A549 (cell line): ENCODE measurements around the gene ETV3. TPM values are rescaled to one million over a fixed set of nuclear protein-coding genes. Genes with fewer than 3 reads are reported as not detected.

ENCODE experiments used
- ATAC-seq, 2 experiments: fragments of 200-7000 bp in 1 of 2; fragments of >200 bp in 1 of 2; cut with Nextera tagmentation in 1 of 2; cut with Tn5 transposase in 1 of 2; 3 replicates each; pipeline versions ENCODE4 v1.8.0 to v1.9.1; 2018 to 2020; ENCODE audit warnings: mild to moderate bottlenecking in 1 of 2, moderate library complexity in 1 of 2
- CTCF ChIA-PET: fragments of 300-600 bp; sonication (Branson Sonifier 250); formaldehyde crosslinking; extraction: SDS; loops from one replicate; lab custom pipeline; 2021; ENCODE audit warnings: antibody characterized with exemption, inconsistent platforms; lab: Yijun Ruan, JAX
- POLR2A ChIA-PET: fragments of 350-600 bp; formaldehyde crosslinking; extraction: SDS; loops from one replicate; lab custom pipeline; 2021; ENCODE audit warnings: antibody characterized with exemption, inconsistent platforms; lab: Yijun Ruan, JAX
- DNase-seq, 2 experiments: peaks; one replicate each; pipeline versions ENCODE4 v3.0.0 to v3.0.0-alpha.2; 2011 to 2016; ENCODE audit warnings: low read depth in 1 of 2, low spot score in 1 of 2
- FAIRE-seq: peaks from 2 replicates; lab custom pipeline; 2011; peaks lifted over from hg19 to GRCh38; lab: Jason Lieb, UNC
- H3K27ac ChIP-seq, 2 experiments: fragments of >200 bp; sonication (Bioruptor Twin); formaldehyde crosslinking; 3 replicates each; pipeline ENCODE4 v1.5.1; 2016 to 2017
- H3K4me1 ChIP-seq: fragments of >200 bp; sonication (Bioruptor Twin); formaldehyde crosslinking; 3 replicates; pipeline ENCODE4 v1.6.1; 2016
- H3K4me2 ChIP-seq: fragments of >200 bp; sonication (Bioruptor Twin); formaldehyde crosslinking; 3 replicates; pipeline ENCODE4 v1.6.1; 2016
- H3K4me3 ChIP-seq: fragments of >200 bp; sonication (Bioruptor Twin); formaldehyde crosslinking; 3 replicates; pipeline ENCODE4 v1.5.1; 2016
- H3K9me3 ChIP-seq: fragments of >200 bp; sonication (Bioruptor Twin); formaldehyde crosslinking; 3 replicates; pipeline ENCODE4 v1.6.1; 2016
- BHLHE40 ChIP-seq: IDR thresholded peaks from 2 replicates; pipeline ENCODE4 v1.6.1; 2012; ENCODE audit warnings: low read depth, low read length, inconsistent platforms
- CBX2 ChIP-seq: fragments of 200-600 bp; sonication (generic); IDR thresholded peaks from 2 replicates; pipeline ENCODE4 v1.6.1; 2016; ENCODE audit warnings: low read depth, mild to moderate bottlenecking, borderline replicate concordance
- CBX8 ChIP-seq: fragments of 200-600 bp; sonication (generic); IDR thresholded peaks from 2 replicates; pipeline ENCODE4 v1.6.1; 2016
- CHD4 ChIP-seq: fragments of 200-600 bp; sonication (generic); IDR thresholded peaks from 2 replicates; pipeline ENCODE4 v1.6.1; 2016; ENCODE audit warnings: antibody characterized with exemption, mild to moderate bottlenecking, borderline replicate concordance
- EHF ChIP-seq: fragments of 250-450 bp; sonication (Bioruptor Pico); IDR thresholded peaks from 2 replicates; pipeline ENCODE4 v1.5.0; 2020; ENCODE audit warnings: mild to moderate bottlenecking
- EP300 ChIP-seq, 2 experiments: fragments of >200 bp; sonication (Bioruptor Twin); formaldehyde crosslinking; IDR thresholded peaks; 2 replicates in 1 of 2; 3 replicates in 1 of 2; pipeline ENCODE4 v1.6.1; 2016 to 2017
- ESRRA ChIP-seq: fragments of 150-350 bp; IDR thresholded peaks from 2 replicates; pipeline ENCODE4 v1.6.1; 2014; ENCODE audit warnings: mild to moderate bottlenecking, low read length, borderline replicate concordance
- HOXA7 ChIP-seq: fragments of 250-450 bp; sonication (Bioruptor Pico); IDR thresholded peaks from 2 replicates; pipeline ENCODE4 v1.5.0; 2020; ENCODE audit warnings: mild to moderate bottlenecking, moderate library complexity
- HOXB13 ChIP-seq: fragments of 250-450 bp; sonication (Bioruptor Pico); IDR thresholded peaks from 2 replicates; pipeline ENCODE4 v1.5.0; 2020; ENCODE audit warnings: low read depth, mild to moderate bottlenecking, moderate library complexity
- HOXB5 ChIP-seq: fragments of 250-450 bp; sonication (Bioruptor Pico); IDR thresholded peaks from 2 replicates; pipeline ENCODE4 v1.5.0; 2020; ENCODE audit warnings: mild to moderate bottlenecking, moderate library complexity
- JUN ChIP-seq, 2 experiments: fragments of >200 bp; sonication (Bioruptor Twin); formaldehyde crosslinking; IDR thresholded peaks; 2 replicates in 1 of 2; 3 replicates in 1 of 2; pipeline ENCODE4 v1.6.1; 2016 to 2017
- KDM5A ChIP-seq: fragments of 200-600 bp; sonication (generic); IDR thresholded peaks from 2 replicates; pipeline ENCODE4 v1.6.1; 2016; ENCODE audit warnings: antibody characterized with exemption, mild to moderate bottlenecking
- NFE2L2 ChIP-seq: fragments of 150-350 bp; conservative IDR thresholded peaks from 2 replicates; pipeline ENCODE4 v1.6.1; 2014; ENCODE audit warnings: low read length
- NPAS2 ChIP-seq: fragments of 250-450 bp; sonication (Bioruptor Pico); IDR thresholded peaks from 2 replicates; pipeline ENCODE4 v1.8.0; 2022; ENCODE audit warnings: mild to moderate bottlenecking, moderate library complexity, borderline replicate concordance
- POLR2A ChIP-seq: IDR thresholded peaks from 2 replicates; pipeline ENCODE4 v1.6.1; 2012; ENCODE audit warnings: mild to moderate bottlenecking, low read length
- RAD21 ChIP-seq, 2 experiments: fragments of >200 bp in 1 of 2; sonication (Bioruptor Twin) in 1 of 2; formaldehyde crosslinking in 1 of 2; IDR thresholded peaks in 1 of 2; conservative IDR thresholded peaks in 1 of 2; 2 replicates in 1 of 2; 3 replicates in 1 of 2; pipeline ENCODE4 v1.6.1; 2012 to 2018; ENCODE audit warnings: inconsistent platforms in 1 of 2
- RCOR1 ChIP-seq: fragments of 150-350 bp; IDR thresholded peaks from 2 replicates; pipeline ENCODE4 v1.6.1; 2014; ENCODE audit warnings: antibody characterized with exemption, low read length, low read depth
- ZC3H11A ChIP-seq: fragments of 450-650 bp; IDR thresholded peaks from 2 replicates; pipeline ENCODE4 v1.6.1; 2014; ENCODE audit warnings: antibody characterized with exemption, mild to moderate bottlenecking
- ZFP36 ChIP-seq: fragments of 450-650 bp; IDR thresholded peaks from 2 replicates; pipeline ENCODE4 v1.6.1; 2014; ENCODE audit warnings: borderline replicate concordance; ENCODE audit not compliant: partially characterized antibody
- ZNF302 ChIP-seq: fragments of 250-450 bp; sonication (Bioruptor Pico); IDR thresholded peaks from 2 replicates; pipeline ENCODE4 v1.9.0; 2021; ENCODE audit warnings: inconsistent platforms, mild to moderate bottlenecking, moderate library complexity
- WGBS: methylation state at CpG from one replicate; pipeline ENCODE4 v1.1.6; 2017; ENCODE audit errors: missing lambda C conversion rate; 5-methylcytosine and 5-hydroxymethylcytosine counted together
- polyA plus RNA-seq, 4 experiments: library from polyadenylated mRNA; depleted of rRNA in 3 of 4; stranded (reverse); fragments of >200 nt; fragmentation: RNase III in 1 of 4; extraction: RNeasy Plus Mini Kit Qiagen cat#74134 plus additional on column Dnase treatment in 1 of 4; gene quantifications; 2 replicates in 3 of 4; 3 replicates in 1 of 4; pipeline ENCODE4 v1.2.3, GENCODE V29; 2011 to 2017
- TF ChIP-seq, protein P1 (sequence below): fragments of >200 bp; sonication (Bioruptor Twin); formaldehyde crosslinking; IDR thresholded peaks from 3 replicates; pipeline ENCODE4 v1.6.1; 2016
- TF ChIP-seq, protein P2 (sequence below): IDR thresholded peaks from 2 replicates; pipeline ENCODE4 v1.6.1; 2012; ENCODE audit warnings: low read depth, borderline replicate concordance
- TF ChIP-seq, protein P3 (sequence below): fragments of 250-450 bp; sonication (Bioruptor Pico); IDR thresholded peaks from 2 replicates; pipeline ENCODE4 v1.5.0; 2021; ENCODE audit warnings: mild to moderate bottlenecking, moderate library complexity, borderline replicate concordance

Gene ETV3
- polyA plus RNA-seq, 2 of the 4 experiments (the other 2 are of a cell fraction), result 11.1 to 14.5 TPM

GRCh38 chr1:157110686-157111085, 27.5 kb downstream of the ETV3 start:
- TF ChIP-seq EP300 (IDR thresholded peaks at IDR 0.05) (no peak), NFE2L2 (no peak)
- CTCF ChIA-PET, result interaction anchor here (0.8 to 9.8 kb wide), 4 partner anchors 21 to 46 kb away, joined by 3 to 79 read pairs (median 11); no protein-coding TSS in a partner anchor
- H3K4me3 ChIP-seq, result no peak overlapping the region
- H3K9me3 ChIP-seq, result no peaks in the 10 kb centered on the region
- FAIRE-seq (no peak), ATAC-seq (no peak), DNase-seq (no peak)
- 87% methylated on average over 3 of the region's 3 CpGs for WGBS
- H3K27ac ChIP-seq, result no peak overlapping the region
- H3K4me2 ChIP-seq, result no peak overlapping the region
- peaks cover 11% of the 10 kb centered on the region for H3K4me1 ChIP-seq
- POLR2A ChIA-PET, result no interaction called here

GRCh38 chr1:157110003-157110402, 28.2 kb downstream of the ETV3 start:
- no peak for TF ChIP-seq KDM5A
- TF ChIP-seq BHLHE40, result no peak
- no peak for TF ChIP-seq ZC3H11A
- no peak for TF ChIP-seq EHF (CRISPR knock-in tag)
- TF ChIP-seq ZNF302, result no peak
- no peak for TF ChIP-seq NPAS2
- no peak for TF ChIP-seq CBX8
- no peak for TF ChIP-seq ZFP36
- Histone ChIP-seq H3K4me2 (no peak overlapping the region), H3K4me3 (no peak overlapping the region), H3K9me3 (no peaks in the 10 kb centered on the region), H3K4me1 (peaks cover 12% of the 10 kb centered on the region), H3K27ac (no peak overlapping the region)
- ChIA-PET CTCF (interaction anchor here (0.8 to 9.8 kb wide), 5 partner anchors 20 to 47 kb away, joined by 3 to 79 read pairs (median 9); no protein-coding TSS in a partner anchor), POLR2A (interaction anchor here (0.7 kb wide), 1 partner anchor 35 kb away, joined by 3 read pairs; no protein-coding TSS in a partner anchor)
- FAIRE-seq (no peak), ATAC-seq (no peak), DNase-seq (no peak)
- 73% methylated on average over 6 of the region's 6 CpGs for WGBS

GRCh38 chr1:157108448-157108847, 29.7 kb downstream of the ETV3 start:
- H3K27ac ChIP-seq, result no peak overlapping the region
- CTCF ChIA-PET, result interaction anchor here (1.9 to 11.4 kb wide), 3 partner anchors 19 to 47 kb away, joined by 9 to 104 read pairs (median 79); no protein-coding TSS in a partner anchor
- no peak for FAIRE-seq

GRCh38 chr1:157107702-157108101, 30.5 kb downstream of the ETV3 start:
- DNase-seq, result no peak
- TF ChIP-seq CHD4 (no peak), CBX2 (no peak), NFE2L2 (no peak)
- TF ChIP-seq, all 56 proteins: peak for 0
- no peaks in the 10 kb centered on the region for H3K9me3 ChIP-seq
- FAIRE-seq (no peak), ATAC-seq (no peak)
- H3K4me2 ChIP-seq, result no peak overlapping the region
- no peak overlapping the region for H3K27ac ChIP-seq
- ChIA-PET POLR2A (no interaction called here), CTCF (interaction anchor here (1.0 to 11.4 kb wide), 3 partner anchors 19 to 48 kb away, joined by 3 to 104 read pairs (median 3); partner anchors contain the start of gene ETV3)
- 81% methylated on average over 19 of the region's 19 CpGs for WGBS
- no peak overlapping the region for H3K4me3 ChIP-seq
- H3K4me1 ChIP-seq, result peaks cover 19% of the 10 kb centered on the region

More at GRCh38 chr1:157108448-157108847, 29.7 kb downstream of the ETV3 start:
- Histone ChIP-seq H3K9me3 (no peaks in the 10 kb centered on the region), H3K4me3 (no peak overlapping the region), H3K4me2 (no peak overlapping the region), H3K4me1 (peaks cover 19% of the 10 kb centered on the region)
- no peak for DNase-seq
- ATAC-seq, result no peak
- POLR2A ChIA-PET, result no interaction called here
- TF ChIP-seq JUN (IDR thresholded peaks at IDR 0.05) (no peak), HOXB13 (no peak), ZFP36 (no peak), EP300 (IDR thresholded peaks at IDR 0.05) (no peak), HOXB5 (CRISPR knock-in tag) (no peak)
- WGBS, result 59% methylated on average over 6 of the region's 6 CpGs

GRCh38 chr1:157106813-157107189, 31.4 kb downstream of the ETV3 start:
- H3K4me2 ChIP-seq, result peak overlapping the region; percentile 36; the same call in 2 of the 3 replicates
- WGBS, result 53% methylated on average over 6 of the region's 6 CpGs
- no peak overlapping the region for H3K4me3 ChIP-seq
- DNase-seq, result no peak
- ChIA-PET CTCF (interaction anchor here (0.9 to 11.4 kb wide), 5 partner anchors 14 to 67 kb away, joined by 3 to 104 read pairs (median 3); partner anchors contain the start of gene ETV3), POLR2A (interaction anchor here (1.1 kb wide), 1 partner anchor 15 kb away, joined by 3 read pairs; no protein-coding TSS in a partner anchor)
- H3K4me1 ChIP-seq, result peaks cover 19% of the 10 kb centered on the region
- no peaks in the 10 kb centered on the region for H3K9me3 ChIP-seq
- H3K27ac ChIP-seq, result peak overlapping the region in 1 of 2 experiments; percentile 73; a peak in 3 of 6 replicates
- ATAC-seq, result peak; percentile 9 to 10; a peak in 5 of 6 replicates
- no peak for FAIRE-seq
- no peak for TF ChIP-seq BHLHE40
- no peak for TF ChIP-seq RAD21 (conservative IDR thresholded peaks at IDR 0.05 in 1 of 2, IDR thresholded peaks at IDR 0.05 in 1 of 2)
- TF ChIP-seq NFE2L2, result no peak
- TF ChIP-seq, protein P1, sequence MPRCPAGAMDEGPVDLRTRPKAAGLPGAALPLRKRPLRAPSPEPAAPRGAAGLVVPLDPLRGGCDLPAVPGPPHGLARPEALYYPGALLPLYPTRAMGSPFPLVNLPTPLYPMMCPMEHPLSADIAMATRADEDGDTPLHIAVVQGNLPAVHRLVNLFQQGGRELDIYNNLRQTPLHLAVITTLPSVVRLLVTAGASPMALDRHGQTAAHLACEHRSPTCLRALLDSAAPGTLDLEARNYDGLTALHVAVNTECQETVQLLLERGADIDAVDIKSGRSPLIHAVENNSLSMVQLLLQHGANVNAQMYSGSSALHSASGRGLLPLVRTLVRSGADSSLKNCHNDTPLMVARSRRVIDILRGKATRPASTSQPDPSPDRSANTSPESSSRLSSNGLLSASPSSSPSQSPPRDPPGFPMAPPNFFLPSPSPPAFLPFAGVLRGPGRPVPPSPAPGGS, result no peak
- no peak for TF ChIP-seq ZFP36
- no peak for TF ChIP-seq CBX8
- TF ChIP-seq, protein P2, sequence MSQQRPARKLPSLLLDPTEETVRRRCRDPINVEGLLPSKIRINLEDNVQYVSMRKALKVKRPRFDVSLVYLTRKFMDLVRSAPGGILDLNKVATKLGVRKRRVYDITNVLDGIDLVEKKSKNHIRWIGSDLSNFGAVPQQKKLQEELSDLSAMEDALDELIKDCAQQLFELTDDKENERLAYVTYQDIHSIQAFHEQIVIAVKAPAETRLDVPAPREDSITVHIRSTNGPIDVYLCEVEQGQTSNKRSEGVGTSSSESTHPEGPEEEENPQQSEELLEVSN, result no peak
- no peak for TF ChIP-seq ESRRA
- TF ChIP-seq CBX2, result no peak
- no peak for TF ChIP-seq POLR2A
- no peak for TF ChIP-seq ZNF302
- TF ChIP-seq, protein P3, sequence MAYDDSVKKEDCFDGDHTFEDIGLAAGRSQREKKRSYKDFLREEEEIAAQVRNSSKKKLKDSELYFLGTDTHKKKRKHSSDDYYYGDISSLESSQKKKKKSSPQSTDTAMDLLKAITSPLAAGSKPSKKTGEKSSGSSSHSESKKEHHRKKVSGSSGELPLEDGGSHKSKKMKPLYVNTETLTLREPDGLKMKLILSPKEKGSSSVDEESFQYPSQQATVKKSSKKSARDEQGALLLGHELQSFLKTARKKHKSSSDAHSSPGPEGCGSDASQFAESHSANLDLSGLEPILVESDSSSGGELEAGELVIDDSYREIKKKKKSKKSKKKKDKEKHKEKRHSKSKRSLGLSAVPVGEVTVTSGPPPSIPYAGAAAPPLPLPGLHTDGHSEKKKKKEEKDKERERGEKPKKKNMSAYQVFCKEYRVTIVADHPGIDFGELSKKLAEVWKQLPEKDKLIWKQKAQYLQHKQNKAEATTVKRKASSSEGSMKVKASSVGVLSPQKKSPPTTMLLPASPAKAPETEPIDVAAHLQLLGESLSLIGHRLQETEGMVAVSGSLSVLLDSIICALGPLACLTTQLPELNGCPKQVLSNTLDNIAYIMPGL, result no peak
- no peak for TF ChIP-seq RCOR1
- TF ChIP-seq HOXA7 (CRISPR knock-in tag), result no peak
